Astrocyte (in vitro differentiated cells and primary cell): ENCODE measurements around the gene TMBIM1.

Experiments used
- EZH2 ChIP-seq: IDR thresholded peaks from 2 replicates; pipeline ENCODE4 v1.6.1; 2012; ENCODE audit warnings: mild to moderate bottlenecking, low read length, inconsistent platforms; ENCODE audit not compliant: insufficient read depth
- TF ChIP-seq, protein P1 (sequence below): IDR thresholded peaks from 2 replicates; pipeline ENCODE4 v1.5.1; 2011; ENCODE audit warnings: low read depth, mild to moderate bottlenecking, inconsistent platforms, low read length, moderate library complexity; ENCODE audit not compliant: insufficient read depth

DNA sequence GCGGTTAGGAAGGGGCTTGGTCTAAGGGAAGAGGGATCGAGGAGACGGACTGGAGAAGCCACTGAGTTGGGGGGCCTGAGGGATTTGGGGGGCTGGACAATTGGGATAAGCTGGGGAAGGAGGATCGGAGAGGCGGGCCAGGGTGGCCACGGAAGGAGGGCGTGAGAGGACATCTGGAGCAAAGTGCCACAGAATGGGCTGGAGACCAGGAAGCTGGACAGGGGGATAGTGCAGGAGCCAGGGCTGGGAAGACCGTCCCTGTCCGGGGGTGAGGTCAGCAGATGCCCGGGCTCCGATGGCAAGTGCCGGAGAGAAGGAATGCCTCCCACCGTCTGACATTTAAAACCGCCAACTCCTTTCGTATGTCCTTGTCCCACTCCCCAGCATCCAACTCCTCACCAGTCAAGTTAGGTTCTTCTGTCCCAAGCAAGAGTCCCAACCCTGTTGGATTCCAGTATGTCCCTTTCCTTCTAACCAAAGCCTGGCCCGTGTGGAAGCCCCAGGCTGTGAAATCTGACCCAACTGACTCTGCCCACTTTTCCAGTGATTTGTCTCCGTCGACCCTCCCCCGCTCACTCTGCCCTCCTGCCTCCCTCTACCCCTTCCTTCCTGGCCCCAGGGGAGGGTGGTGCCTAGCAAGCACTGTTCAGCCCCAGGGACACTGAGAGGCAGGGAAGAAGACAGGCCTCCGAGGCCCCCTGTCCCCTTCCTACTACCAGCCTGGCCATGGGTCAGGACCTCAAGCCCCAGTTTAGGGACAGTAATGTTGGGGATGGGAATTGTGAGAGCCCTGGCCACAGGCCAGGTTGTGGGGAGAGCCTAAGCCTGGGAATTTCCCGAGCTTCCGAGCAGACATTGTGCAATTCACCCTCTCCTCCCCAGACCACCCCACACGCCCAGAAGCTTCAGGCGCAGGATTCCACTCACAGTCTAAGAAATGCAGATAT lies 31.5 kb upstream of the TMBIM1 start:
- TF ChIP-seq, protein P1, sequence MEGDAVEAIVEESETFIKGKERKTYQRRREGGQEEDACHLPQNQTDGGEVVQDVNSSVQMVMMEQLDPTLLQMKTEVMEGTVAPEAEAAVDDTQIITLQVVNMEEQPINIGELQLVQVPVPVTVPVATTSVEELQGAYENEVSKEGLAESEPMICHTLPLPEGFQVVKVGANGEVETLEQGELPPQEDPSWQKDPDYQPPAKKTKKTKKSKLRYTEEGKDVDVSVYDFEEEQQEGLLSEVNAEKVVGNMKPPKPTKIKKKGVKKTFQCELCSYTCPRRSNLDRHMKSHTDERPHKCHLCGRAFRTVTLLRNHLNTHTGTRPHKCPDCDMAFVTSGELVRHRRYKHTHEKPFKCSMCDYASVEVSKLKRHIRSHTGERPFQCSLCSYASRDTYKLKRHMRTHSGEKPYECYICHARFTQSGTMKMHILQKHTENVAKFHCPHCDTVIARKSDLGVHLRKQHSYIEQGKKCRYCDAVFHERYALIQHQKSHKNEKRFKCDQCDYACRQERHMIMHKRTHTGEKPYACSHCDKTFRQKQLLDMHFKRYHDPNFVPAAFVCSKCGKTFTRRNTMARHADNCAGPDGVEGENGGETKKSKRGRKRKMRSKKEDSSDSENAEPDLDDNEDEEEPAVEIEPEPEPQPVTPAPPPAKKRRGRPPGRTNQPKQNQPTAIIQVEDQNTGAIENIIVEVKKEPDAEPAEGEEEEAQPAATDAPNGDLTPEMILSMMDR, result no peak
- no peak for TF ChIP-seq EZH2
